Inflammatory macrophage treated with lipopolysaccharide for 1 hour (primary cell): ENCODE results near the gene PLSCR5.
A peak's percentile ranks its signal among the peaks of the same experiment; 100 is the strongest.

Experiments used
- DNase-seq, 2 donors: peaks; one replicate each; pipeline ENCODE4 v3.0.0-alpha.2; 2020 to 2022

Gene PLSCR5

GRCh38 chr3:146581951-146582467 is 23.1 kb downstream of the PLSCR5 start:
- DNase-seq: peak; percentile 43 to 45

DNA sequence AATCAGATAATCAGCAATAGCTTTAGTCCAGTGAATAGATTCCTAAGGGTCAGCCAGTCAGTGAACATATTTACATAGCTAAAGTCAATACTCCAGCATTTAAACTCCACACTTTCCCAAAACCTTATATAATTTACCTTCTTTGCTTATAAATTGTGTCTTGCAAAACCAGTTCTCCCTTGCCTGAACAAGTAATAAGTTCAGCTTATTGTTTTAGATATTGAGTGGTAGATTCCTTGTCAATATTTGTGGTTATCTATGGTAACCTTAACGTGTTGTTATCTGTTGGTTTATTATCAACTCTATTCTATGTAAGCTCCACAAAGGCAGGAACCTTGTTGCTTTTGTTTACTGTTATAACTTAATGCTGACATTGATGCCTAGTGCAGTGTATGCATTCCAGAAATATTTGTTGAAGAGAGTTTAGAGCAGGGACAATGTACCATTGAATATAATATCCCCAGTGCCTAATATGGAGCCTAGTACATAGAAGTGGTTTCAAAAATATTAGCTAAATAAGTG is 24.0 kb downstream of the PLSCR5 start:
- DNase-seq: no peak

GRCh38 chr3:146577662-146578061 is 27.5 kb downstream of the PLSCR5 start:
- peak; percentile 50 to 73 for DNase-seq

- no peak for DNase-seq
Observed at GRCh38 chr3:146575636-146576035, 29.5 kb downstream of the PLSCR5 start.

GRCh38 chr3:146574173-146574572 is 31.0 kb downstream of the PLSCR5 start:
- no peak for DNase-seq

GRCh38 chr3:146569314-146569713 is 35.8 kb downstream of the PLSCR5 start:
- no peak for DNase-seq

DNA sequence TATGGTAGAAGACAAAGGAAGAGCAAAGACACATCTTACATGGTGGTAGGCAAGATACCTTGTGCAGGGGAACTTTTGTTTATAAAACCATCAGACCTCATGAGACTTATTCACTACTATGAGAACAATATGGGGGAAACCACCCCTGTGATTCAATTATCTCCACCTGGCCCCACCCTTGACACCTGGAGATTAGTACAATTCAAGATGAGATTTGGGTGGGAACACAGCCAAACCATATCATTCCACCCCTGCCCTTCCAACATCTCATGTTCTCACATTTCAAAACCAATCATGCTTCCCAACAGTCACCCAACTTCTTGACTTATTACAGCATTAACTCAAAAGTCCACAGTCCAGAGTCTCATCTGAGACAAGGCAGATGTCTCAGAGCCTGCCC is 39.0 kb downstream of the PLSCR5 start:
- DNase-seq: no peak

GRCh38 chr3:146561879-146562278 is 43.3 kb downstream of the PLSCR5 start:
- DNase-seq: no peak

GRCh38 chr3:146561463-146561862 is 43.7 kb downstream of the PLSCR5 start:
- no peak for DNase-seq

- DNase-seq: no peak
Observed at GRCh38 chr3:146560678-146561077, 44.5 kb downstream of the PLSCR5 start.

DNA sequence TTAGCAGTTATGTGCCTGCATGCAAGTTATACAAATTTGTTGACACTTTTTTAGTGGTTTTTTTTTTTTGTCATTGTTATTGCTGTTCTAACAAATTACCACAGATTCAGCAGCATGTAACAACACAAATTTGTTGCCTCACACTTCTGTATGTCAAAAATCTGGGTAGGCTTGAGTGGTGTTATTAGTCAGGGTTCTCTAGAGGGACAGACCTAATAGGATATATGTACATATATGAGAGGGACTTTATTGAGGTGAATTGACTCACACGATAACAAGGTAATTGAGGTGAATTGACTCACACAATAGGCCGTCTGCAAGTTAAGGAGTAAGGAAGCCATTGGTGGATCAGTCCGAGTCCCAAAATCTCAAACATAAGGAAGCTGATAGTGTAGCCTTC is 45.8 kb downstream of the PLSCR5 start:
- no peak for DNase-seq

- peak; percentile 68 to 79 for DNase-seq
Observed at GRCh38 chr3:146558781-146559180, 46.4 kb downstream of the PLSCR5 start.

- no peak for DNase-seq
Observed at GRCh38 chr3:146557745-146558144, 47.4 kb downstream of the PLSCR5 start.

- no peak for DNase-seq
Observed at GRCh38 chr3:146555311-146555710, 49.8 kb downstream of the PLSCR5 start.

- peak in 1 of 2 donors; percentile 28 for DNase-seq
Observed at GRCh38 chr3:146554151-146554760, 50.9 kb downstream of the PLSCR5 start.

- DNase-seq: peak; percentile 48 to 59
Observed at GRCh38 chr3:146550743-146551510, 54.2 kb downstream of the PLSCR5 start.

GRCh38 chr3:146550070-146550615 is 55.0 kb downstream of the PLSCR5 start:
- peak in 1 of 2 donors; percentile 56 for DNase-seq

DNA sequence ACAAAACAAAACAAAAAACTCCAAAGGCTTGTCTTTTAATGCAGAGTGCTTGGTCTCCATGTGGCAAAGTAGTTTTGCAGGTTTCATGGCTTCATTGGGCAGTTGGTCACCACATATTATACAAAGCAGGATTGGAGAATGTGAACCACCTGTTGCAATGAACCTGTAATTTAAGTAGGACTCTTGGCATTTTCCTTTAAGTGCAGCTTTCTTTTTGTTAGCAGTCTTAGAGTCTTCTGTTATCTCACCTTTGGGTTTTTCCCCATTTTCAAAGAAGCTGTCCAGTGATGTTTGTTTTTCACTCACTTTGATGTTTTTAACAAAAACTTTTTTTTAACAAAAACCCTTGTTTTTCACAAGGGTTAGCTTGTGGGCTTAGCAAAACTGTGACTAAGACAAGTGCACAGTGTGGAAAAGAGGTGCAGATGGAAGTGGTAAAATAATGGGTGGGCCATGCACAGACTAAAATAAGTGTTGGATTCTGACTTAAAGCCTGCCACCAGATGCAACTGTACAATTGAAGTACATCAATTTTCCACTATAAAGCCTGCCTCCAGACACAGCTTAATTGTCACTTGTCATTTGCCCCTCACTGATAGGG is 57.8 kb downstream of the PLSCR5 start:
- DNase-seq: no peak

- DNase-seq: no peak
Observed at GRCh38 chr3:146546366-146546965, 58.7 kb downstream of the PLSCR5 start.

GRCh38 chr3:146544929-146545528 is 60.1 kb downstream of the PLSCR5 start:
- DNase-seq: peak in 1 of 2 donors; percentile 30

DNA sequence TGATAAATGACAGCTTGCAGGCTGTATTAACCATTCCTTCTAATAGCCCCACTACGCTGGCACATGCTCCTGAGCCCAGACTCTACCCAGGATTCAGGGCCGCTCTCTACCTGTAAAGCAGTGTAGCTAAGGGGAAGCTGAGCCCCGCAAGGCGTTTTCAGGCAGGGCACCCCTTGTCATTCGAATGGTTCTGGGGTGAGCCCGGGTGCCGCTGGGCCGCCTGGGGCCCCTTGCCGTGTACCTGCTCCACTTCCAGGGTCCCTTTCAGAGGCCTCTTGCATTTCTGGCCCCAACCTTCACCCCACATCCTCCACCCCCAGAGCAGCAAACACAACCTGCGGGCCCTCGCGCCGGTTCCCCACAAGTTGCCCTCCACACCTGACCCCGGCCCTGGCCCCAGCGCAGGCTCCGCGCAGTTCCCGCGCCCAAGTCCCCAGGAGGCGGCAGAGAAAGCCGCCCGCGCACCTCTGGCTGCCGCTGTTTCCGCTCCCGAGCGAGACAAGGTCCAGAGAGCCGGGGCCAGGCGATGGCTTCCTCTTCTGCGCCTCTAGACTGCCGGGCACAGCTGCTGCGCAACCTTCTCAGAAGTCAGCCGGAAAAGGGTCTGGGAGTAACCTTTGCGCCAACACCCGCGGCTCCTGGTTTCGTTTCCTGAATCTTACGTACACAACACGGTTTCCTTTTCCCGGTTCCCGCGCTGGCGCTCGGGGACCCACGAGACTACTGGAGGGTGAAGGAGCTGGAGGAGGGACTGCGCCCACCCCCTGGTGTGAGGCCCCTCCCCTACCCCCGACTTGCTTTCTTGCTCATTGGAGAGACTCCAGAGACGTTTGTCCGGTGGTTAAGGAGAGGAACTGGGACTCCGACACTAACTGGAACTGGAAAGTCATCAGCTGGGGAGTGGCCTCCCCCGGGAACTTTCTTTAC is 60.9 kb downstream of the PLSCR5 start, which contains the start of gene PLSCR1:
Gene PLSCR1, minus strand, starts transcription at position 606 of the 927 bp plus-strand sequence. CDS start 8,055 bp downstream, outside the sequence.
- peak; percentile 99 to 100 for DNase-seq
